HG03060 (cell line): ENCODE measurements around the gene CBR3.

ENCODE experiments used
- ATAC-seq: cut with Tn5 transposase; IDR thresholded peaks from one replicate; pipeline ENCODE4 v1.9.1; 2021; ENCODE audit warnings: low read depth, moderate number of reproducible peaks; ENCODE audit not compliant: unreplicated experiment

CBR3 gene

DNA sequence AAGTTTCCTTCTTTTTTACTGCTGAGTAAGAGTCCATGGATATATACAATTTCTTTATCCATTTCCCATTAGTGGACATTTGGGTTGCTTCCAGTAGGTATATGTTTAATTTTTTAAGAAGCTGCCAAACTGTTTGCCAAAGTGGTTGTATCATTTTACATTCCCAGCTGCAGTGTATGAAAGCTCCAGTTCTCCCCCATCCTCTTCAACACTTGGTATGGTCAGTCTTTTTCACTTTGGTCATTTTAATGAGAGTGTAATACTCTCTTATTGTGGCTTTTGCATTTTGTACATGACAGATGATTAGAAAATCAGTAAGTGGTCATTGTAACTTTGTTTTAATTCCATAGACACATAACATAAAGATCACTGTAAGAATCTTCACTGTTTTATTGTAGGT lies 44.3 kb downstream of the CBR3 start:
- ATAC-seq = no peak

DNA sequence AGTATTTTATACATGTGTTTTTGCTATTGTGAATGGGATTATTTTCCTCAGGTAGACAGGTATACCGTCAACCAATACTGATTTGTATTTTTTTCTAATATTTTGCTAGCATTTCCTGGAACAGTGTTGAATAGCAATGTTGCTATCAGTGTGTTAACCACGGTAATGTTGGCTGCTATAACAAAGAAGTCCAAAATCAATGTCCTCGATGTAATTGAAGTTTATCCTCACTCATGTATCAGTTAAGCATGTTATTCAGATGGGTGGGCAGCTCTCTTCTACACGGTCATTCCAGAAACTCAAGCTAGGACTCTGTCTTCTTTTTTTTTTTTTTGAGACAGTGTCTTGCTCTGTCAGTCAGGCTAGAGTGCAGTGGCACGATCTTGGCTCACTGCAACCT lies 46.1 kb downstream of the CBR3 start:
- ATAC-seq = no peak

DNA sequence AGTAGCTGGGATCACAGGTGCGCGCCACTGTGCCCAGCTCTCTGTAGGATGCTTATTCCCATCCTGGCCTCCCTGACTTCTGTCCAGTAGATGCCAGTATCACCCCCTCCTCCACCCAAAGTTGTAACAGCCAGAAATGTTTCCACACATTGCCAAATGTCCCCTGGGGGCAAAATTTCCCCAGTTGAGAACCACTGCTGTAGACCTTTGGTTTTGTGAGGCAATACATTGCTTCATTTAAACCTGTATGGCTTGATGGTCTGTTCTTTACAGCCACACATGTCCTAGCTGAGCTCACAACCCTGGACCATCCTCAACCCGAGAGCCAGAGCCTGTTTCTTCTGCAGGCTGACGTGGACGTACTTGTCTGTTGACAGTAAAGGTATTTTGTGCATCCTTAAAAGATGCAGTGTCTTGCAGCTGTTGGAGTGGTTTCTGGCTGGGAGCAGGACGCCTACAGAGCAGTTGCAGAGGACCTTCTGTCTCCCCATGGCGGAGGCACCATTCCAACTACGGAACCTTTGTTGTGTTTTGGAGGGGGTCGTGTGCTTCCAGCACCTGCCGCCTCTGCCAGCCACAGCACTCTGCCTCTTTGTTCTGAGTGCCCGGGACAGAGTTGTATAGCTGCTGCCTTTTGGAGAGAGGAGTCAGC lies 48.4 kb downstream of the CBR3 start:
- no peak for ATAC-seq

- ATAC-seq = no peak
These were observed 49.7 kb downstream of the CBR3 start for GRCh38 chr21:36184545-36184944.

DNA sequence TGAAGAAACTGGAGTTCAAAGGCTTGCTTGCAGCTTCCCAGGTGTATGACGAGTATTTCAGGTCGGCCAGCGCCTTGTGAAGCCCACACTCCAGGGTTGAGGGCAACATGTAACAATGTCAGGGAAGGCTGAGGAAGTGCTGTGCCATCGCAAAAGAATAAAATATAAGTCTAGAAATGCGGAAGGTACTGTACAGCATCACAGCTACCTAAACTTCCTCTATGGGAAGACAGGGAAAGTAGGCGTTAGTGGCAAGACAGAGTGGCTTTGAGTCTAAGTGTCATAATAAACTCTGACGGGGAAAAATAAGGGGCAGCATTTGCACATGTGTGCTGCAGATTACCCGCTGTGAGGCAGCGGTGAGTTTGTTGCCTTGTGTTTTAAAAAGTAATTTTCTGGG lies 50.6 kb downstream of the CBR3 start:
- ATAC-seq = no peak

GRCh38 chr21:36186081-36186480 lies 51.2 kb downstream of the CBR3 start:
- ATAC-seq = no peak

DNA sequence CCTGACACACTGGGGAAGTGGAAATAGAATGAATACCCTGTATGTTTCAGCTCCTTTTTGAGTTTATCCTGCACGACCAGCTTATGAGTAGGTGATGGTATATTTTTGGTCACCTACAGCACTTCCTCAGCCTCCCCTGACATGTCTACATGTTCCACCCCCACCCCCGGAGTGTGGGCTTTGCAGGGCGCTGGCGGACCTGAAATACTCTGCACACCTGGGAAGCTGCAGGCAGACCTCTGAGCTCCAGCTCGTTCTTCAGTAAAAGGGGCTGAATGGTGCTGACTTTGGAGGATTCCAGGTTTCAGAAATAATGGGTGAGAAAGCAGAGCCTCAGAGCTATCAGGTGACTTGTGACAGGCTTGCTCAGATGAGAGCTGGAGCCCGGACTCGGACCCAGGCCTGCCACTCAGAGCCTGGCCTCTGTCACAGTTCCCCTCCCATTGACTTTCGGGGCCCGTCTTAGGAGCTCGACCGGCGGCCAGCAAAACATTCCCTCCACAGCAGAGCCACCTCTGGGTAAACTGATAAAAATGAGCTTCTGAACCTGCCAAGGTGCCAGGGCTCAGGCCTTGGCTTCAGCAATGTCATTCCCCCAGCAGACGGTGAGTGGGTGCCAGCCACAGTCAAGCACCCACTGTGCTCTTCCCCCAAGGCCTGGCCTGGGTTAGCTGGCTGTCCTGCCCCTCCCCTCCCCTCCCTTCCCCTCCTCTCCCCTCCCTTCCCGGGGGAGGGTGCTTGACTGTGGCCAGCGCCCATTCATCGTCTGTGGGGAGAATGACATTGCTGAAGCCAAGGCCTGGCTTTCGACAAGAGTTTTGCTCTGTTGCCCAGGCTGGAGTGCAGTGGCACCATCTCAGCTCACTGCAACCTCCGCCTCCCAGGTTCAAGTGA lies 51.9 kb downstream of the CBR3 start:
- ATAC-seq = no peak

- ATAC-seq = no peak
These were observed 53.3 kb downstream of the CBR3 start for GRCh38 chr21:36188081-36188681.

DNA sequence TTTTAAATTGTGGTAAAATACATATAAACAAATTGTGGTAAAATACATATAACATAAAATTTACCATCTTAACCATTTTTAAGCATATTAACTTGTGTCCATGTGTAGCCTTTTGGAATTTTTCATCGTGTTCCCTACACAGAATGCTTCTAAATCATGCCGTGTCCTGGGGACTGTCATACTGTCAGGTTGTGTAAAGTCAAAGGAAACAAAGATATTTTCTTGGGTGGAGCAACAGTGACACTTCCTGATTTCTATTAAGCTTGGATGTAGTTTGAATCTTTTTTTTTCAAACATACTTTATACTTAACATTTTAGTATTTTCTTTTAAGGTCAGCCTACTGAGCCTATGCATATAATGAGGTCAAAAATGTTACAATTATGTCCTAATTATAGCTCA lies 54.1 kb downstream of the CBR3 start:
- ATAC-seq = no peak

GRCh38 chr21:36190736-36191135 lies 55.9 kb downstream of the CBR3 start:
- no peak for ATAC-seq

GRCh38 chr21:36193200-36193599 lies 58.3 kb downstream of the CBR3 start:
- ATAC-seq = no peak

DNA sequence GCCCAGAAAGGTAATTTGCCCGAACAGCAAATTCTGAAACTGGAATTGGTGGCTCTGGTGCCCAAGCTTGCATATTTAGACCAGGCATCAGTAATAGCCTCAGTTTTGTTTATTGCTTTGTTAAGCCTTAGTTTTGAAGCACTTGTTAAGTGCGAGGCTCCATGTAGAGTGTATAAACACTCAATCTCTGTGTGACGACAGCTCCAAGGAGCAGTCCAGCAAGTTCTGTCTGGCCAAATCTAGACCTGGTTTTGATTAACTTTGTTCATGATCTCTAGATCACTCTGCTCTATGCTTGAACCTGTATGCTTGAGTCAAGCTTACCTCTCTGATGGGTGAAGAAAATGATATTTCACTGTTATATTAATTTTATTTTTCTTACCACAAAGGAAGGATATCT lies 59.1 kb downstream of the CBR3 start:
- ATAC-seq = no peak

GRCh38 chr21:36195613-36196012 lies 60.7 kb downstream of the CBR3 start:
- ATAC-seq = no peak
